ENCODE measurements around the gene POLDIP3.
"Not testable (repeated sequence)": the region's sequence is repeated elsewhere in the genome, so short reads cannot be mapped to it uniquely, and the experiment has no call there.

POLDIP3 gene

DNA sequence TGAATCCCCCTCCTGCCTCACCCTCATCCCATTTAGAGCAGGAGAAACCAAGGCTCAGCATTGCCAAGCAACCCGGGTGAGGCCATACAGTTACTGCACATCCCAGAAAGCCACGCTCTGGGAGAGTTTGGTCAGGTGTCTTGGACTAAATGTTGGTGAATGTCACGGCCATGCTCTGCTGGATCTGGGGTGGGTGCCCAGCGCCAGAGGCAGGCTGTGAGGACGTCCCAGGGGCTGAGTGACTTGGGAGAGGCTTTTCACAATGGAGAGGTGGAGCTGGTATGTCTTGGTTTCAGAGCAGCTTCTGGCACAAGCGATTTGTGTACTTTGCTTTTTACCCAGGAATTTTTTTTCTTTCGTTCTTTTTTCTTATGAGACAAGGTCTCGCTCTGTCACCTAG lies 54.3 kb downstream of the POLDIP3 start:
- DNase-seq (ENCODE audit: low spot score): no peak

DNA sequence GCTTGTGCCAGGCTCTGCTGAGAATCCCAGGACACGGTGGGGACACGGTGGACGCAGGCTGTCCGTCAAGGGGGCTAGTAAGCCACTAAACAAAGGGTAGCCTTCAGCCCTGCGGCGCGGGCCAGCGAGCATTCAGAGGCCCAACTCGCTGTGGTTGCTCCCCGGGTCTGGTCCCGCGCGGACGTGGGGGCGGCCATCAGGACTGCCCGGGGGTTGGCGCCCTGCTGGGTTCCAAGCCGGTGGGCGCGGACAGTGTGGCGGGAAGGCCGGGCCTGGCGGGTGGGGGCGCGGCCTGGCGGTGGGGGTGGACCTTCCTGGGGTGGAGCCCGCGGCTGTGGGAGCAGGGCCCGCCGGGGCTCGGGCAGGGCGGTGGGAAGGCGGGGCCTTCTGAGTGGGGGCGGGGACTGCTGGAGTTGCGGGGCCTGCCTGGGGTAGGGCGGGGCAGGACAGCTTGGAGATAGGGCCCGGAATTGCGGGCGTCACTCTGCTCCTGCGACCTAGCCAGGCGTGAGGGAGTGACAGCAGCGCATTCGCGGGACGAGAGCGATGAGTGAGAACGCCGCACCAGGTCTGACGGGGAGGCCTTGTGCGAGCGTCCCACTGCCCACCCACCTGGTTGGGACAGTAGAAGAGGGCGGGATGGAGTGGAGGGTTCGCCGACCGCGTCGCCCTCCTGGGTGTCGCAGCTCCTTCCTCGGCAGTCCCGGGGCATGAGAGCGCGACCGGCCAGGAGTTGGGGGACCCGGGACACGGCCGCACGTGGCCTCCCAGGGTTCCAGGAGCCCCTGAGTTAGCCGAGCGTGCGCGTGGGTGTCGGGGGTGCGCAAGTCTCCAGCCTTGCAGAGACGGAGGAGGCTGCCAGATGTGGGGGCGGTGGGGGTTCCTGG lies 61.0 kb downstream of the POLDIP3 start, which contains the start of gene SERHL2:
Gene SERHL2 (plus strand): TSS at position 482 of the 887 bp plus-strand sequence. CDS start 65 bp downstream, at position 547.
- peak; percentile 84 for DNase-seq (ENCODE audit: low spot score)

DNA sequence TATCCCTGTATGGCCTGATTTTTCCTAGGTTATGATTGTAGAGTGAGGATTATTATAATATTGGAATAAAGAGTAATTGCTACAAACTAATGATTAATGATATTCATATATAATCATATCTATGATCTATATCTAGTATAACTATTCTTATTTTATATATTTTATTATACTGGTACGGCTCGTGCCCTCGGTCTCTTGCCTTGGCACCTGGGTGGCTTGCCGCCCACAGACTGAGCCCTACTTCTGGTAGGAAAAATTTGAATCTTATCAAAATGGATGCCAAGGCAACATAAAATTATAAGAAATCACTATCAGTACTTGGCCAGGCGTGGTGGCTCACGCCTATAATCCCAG lies 62.4 kb downstream of the POLDIP3 start:
- DNase-seq (ENCODE audit: low spot score): not testable (repeated sequence)

- DNase-seq (ENCODE audit: low spot score): no peak
These were observed 65.2 kb downstream of the POLDIP3 start for GRCh38 chr22:42549331-42550060.

- no peak for DNase-seq (ENCODE audit: low spot score)
These were observed 65.9 kb downstream of the POLDIP3 start for GRCh38 chr22:42548597-42549330.

GRCh38 chr22:42548126-42548525 lies 66.6 kb downstream of the POLDIP3 start:
- DNase-seq (ENCODE audit: low spot score): peak; percentile 44

DNA sequence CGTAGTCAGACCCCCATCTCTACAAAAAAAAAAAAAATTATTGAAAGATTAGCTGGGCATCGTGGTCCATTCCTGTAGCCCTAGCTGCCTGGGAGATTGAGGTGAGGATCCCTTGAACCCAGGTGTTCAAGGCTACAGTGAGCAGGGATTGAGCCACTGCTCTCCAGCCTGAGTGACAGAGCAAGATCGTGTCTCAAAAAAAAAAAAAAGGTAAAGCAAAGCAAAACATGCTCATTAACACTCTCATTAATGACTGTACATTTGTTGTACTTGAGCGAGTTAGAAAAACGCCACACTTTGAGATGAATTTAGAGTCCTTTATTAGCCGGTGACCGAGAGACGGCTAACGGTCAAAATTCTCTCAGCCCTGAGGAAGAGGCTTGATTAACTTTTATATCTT lies 67.1 kb downstream of the POLDIP3 start:
- no peak for DNase-seq (ENCODE audit: low spot score)

DNA sequence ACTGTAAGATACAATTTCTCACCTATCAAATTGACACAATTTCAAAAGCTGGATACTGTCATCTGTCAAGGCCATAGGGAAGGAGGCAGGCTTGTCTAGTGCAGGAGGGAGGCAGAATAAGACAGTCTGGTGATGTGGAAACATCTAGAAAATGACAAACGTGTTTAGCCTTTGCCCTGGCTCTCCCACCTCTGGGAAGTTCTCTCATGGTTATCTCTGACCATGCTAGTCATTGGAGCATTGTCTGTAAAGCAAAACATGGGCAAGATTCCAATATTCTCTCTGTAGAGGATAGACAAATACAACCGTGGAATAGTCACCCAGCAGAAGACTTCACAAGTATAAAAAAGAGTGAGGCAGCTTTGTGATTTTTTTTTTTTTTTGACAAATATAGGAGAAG lies 70.0 kb downstream of the POLDIP3 start:
- DNase-seq (ENCODE audit: low spot score): no peak

GRCh38 chr22:42539236-42539771 lies 75.4 kb downstream of the POLDIP3 start:
- not testable (repeated sequence) for DNase-seq (ENCODE audit: low spot score)

DNA sequence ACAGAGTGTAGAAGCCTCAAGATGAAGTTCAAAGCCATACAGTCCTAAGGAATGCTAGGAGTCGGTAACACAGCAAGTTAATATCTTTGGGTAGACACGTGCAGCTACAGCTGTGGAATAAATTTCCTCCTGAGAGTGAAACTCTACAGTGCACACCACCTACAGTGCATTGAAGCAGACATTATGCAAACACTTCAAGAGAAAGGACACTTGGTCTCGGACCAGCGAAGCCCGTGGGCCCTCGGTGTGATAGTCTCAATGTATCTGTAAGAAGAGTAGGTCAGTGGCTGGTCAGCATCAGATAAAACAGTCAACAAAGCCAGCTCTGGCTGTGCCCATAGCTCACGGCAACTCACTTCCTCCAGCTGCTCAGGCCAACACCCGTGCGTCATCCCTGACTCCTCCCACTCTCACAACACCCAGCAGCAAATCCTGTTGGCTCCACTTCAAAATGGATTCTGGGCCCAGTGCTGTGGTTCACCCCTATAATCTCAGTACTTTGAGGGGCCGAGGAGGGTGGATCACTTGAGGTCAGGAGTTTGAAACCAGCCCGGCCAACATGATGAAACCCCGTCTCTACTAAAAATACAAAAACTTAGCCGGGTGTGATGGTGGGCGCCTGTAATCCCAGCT lies 77.4 kb downstream of the POLDIP3 start:
- DNase-seq (ENCODE audit: low spot score): not testable (repeated sequence)

- not testable (repeated sequence) for DNase-seq (ENCODE audit: low spot score)
These were observed 78.0 kb downstream of the POLDIP3 start for GRCh38 chr22:42536634-42537033.

DNA sequence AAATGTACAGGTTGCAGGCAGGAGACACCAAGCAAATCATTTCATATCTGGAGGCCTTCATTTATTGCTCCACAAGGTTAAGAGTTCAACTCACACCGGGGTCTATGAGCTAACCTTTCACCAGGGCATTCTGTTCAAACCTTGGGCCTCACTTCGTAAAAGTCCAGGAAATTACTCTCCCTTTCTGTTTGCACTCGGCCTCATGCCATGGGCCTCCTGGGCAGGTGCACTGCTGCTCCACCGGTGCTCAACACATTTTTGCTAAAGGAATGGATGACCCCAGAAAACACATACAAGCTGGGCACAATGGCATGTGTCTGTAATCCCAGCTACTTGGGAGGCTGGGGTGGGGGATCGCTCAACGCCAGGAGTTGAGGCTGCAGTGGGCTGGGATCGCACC lies 78.5 kb downstream of the POLDIP3 start:
- DNase-seq (ENCODE audit: low spot score): no peak

GRCh38 chr22:42535082-42535731 lies 79.5 kb downstream of the POLDIP3 start:
- DNase-seq (ENCODE audit: low spot score): not testable (repeated sequence)

Small RNA genes within 50 kb of the gene (small RNA-seq; reads per million reads assigned to genes)
- gene RN7SKP80 (0.10 to 3.7 reads per million in 2 experiments), gene RNU6-513P (0 reads per million in 2 experiments)

All from SK-N-DZ (cell line).